NK-92 (cell line): ENCODE data around the gene PARP8.

Experiments
- DNase-seq: peaks from one replicate; lab custom pipeline; 2025; ENCODE audit not compliant: unreplicated experiment; lab: John Stamatoyannopoulos, UW

The PARP8 gene

DNA sequence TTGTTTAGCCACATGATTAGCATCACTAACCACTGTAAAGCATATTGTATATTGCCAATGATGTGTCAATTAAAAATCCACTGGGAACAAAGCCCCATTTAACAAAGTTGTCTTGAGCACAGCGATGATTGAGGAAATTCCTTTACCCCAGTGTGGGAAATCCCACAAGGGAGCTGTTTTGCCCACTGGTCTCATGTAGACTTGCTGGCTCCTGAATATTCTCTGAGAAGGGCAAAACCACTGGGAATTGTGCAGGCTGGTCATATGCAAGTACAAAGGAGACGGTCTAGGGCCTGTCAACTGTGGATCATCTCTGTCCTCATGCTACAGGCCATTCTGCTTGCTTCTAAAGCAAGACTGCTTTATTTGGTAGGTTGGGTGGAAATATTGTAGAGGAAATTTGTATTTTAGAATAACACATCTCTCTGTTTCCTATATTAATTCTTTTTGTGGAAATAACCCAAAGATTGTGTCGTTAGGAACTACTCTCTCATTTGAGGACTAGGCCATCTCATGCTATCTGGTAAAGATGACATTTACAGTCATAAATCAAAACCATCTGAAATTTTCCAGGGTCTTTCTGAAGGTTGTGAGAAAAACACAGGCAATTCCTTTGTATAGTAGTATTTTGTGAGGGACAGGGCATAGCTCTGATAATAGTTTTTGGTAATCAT, 60.2 kb downstream of the PARP8 start:
- no peak for DNase-seq

- DNase-seq, result no peak
These were observed 60.7 kb downstream of the PARP8 start for GRCh38 chr5:50727149-50727496.

GRCh38 chr5:50727845-50728244, 61.4 kb downstream of the PARP8 start:
- no peak for DNase-seq

GRCh38 chr5:50730336-50730735, 63.9 kb downstream of the PARP8 start:
- no peak for DNase-seq

- DNase-seq, result no peak
These were observed 64.4 kb downstream of the PARP8 start for GRCh38 chr5:50730841-50731240.

GRCh38 chr5:50733741-50734140, 67.3 kb downstream of the PARP8 start:
- DNase-seq, result no peak

- DNase-seq, result no peak
These were observed 72.4 kb downstream of the PARP8 start for GRCh38 chr5:50738864-50739263.

DNA sequence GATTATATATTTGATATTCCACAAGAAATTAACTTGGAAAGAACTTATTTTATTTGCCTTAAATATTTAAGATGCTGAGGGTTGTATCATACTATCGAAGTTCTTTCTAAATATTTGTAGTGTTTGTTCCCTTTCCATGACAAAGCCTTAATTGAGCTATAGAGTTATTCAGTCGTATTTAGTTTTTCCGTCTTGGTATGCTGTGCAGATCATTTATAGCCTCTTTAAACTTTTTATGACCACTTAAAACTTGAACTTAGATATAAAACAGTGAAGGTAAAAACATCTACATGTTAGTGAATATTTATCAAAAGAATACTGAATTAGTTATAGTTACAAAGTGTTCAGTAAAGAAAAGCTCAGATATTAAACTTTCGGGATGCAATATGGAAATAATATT, 74.4 kb downstream of the PARP8 start:
- DNase-seq, result no peak

DNA sequence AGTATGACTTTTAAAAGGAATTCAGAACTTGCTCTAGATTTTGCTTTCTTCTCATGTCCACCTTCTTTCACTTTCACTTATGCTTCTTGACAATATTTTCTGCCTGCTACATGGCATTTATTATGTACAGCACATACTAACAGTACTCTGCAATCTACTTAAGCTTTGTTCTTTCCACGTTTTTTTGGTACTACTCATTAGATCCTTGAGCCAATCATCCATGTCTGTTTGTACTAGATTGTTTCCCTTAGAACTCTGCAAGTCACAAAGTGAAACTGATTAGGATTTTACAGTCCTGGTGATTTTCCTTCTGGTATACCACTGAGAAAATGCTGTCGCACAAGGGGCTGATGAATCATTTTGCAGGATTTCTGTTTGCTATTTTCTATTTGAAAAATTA, 78.3 kb downstream of the PARP8 start:
- no peak for DNase-seq

- DNase-seq, result no peak
These were observed 78.9 kb downstream of the PARP8 start for GRCh38 chr5:50745221-50745910.

DNA sequence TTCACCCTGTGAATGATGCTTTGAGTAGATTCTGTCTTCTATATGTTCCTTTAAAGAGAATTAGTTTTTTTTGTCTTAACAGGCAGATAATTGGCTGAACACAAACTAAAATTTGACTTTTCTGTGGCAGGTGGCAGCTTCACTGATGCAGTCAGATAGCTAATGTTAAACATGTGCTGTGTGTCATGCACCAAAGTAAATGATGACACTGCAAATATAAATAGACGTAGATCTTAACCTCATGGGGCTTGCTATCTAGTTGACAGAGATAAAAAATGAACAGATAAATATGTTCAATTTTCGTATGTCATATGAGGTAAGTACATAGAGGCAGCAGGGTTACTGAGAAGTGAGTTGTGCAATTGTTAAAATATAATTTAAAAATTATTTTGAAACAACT, 82.7 kb downstream of the PARP8 start:
- no peak for DNase-seq

- no peak for DNase-seq
These were observed 83.4 kb downstream of the PARP8 start for GRCh38 chr5:50749873-50750272.

- DNase-seq, result no peak
These were observed 84.7 kb downstream of the PARP8 start for GRCh38 chr5:50751064-50751657.

- DNase-seq, result no peak
These were observed 86.4 kb downstream of the PARP8 start for GRCh38 chr5:50752800-50753199.

GRCh38 chr5:50759526-50760270, 93.3 kb downstream of the PARP8 start:
- DNase-seq, result no peak

- DNase-seq, result no peak
These were observed 96.9 kb downstream of the PARP8 start for GRCh38 chr5:50763351-50763750.

GRCh38 chr5:50763846-50764245, 97.4 kb downstream of the PARP8 start:
- DNase-seq, result no peak

DNA sequence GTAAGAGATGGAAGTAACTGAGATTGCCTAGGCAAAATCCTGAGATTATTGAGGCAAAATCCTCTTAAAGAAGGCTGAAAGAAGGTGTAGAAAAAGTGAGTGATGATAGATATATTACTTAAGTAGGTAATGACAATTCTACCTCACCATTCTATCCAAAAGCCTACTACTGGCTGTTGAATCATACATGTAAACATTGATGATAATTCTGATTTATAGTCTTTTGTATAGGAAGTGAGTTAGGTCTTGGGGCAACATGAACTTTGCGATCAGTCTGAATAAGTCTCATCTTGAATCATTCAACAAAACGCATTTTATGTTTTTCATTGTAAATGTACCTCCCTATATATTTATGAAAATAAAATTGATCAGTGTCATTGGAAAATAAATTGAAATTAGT, 99.6 kb downstream of the PARP8 start:
- no peak for DNase-seq

GRCh38 chr5:50766462-50766861, 100.0 kb downstream of the PARP8 start:
- DNase-seq, result no peak

- no peak for DNase-seq
These were observed 100.5 kb downstream of the PARP8 start for GRCh38 chr5:50766967-50767366.

DNA sequence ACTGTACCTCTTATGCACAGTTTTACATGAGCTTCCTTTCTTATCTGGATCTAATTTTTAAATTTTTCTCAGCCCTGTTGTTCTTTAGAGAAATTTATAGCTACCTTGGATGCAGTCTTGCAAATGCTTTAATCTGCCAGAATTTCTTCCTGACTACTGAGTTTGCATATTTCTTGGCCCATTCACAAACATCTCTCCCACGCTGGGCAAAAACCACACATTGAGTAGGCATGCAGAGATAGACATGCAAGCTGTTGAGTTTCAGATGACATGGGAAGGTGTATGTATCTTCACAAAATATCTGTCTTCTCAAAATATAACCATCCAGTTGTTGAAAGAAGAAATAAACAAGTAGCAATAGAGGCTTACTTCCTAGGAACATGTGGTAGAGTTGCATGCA, 101.2 kb downstream of the PARP8 start:
- no peak for DNase-seq

DNA sequence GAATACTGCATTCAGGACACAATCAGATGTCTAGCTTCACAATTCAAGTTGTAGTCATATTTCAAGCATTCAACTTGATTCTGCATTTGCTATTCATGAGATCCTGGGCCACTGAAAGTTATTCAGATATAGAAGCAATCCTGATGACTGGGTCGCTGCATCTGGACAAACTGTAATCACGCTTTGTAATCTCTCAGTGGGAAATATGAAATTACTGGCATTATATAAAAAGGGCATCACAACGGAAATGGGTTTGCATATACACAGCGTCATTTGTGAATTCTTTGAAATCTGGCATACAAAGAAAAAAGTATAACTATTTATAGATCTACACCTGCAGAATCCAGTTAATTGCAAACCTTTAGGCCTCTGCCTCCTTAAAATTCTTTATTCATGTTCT, 102.2 kb downstream of the PARP8 start:
- no peak for DNase-seq
